Measurements from ENCODE around the gene RPH3AL. TPM values are rescaled to one million over a fixed set of nuclear protein-coding genes. Genes with fewer than 3 reads are reported as not detected.

RPH3AL gene
- total and polyA plus RNA-seq, 9 donors, result 5.8 to 43.8 (median 21.0) TPM

- 90 to 92% (median 90%) methylated on average over 12 of the region's 12 CpGs for WGBS, 3 donors
- no peak for DNase-seq
- no peak overlapping the region for H3K27ac ChIP-seq
- H3K36me3 ChIP-seq, result no peaks in the 10 kb centered on the region
- H3K27me3 ChIP-seq, result no peaks in the 10 kb centered on the region
- peaks cover 9% of the 10 kb centered on the region for H3K4me1 ChIP-seq (ENCODE audit: insufficient read depth)
- H3K9me3 ChIP-seq, result no peaks in the 10 kb centered on the region
- no peak overlapping the region for H3K4me3 ChIP-seq
- intact Hi-C loops (cut with DNase I), result no loop called here
- no peak for TF ChIP-seq CTCF (IDR thresholded peaks at IDR 0.05)
- no peak for TF ChIP-seq EP300 (IDR thresholded peaks at IDR 0.05)
- TF ChIP-seq POLR2A (IDR thresholded peaks at IDR 0.05), result no peak
Observed at GRCh38 chr17:390025-390424, 37.4 kb upstream of the RPH3AL start.

GRCh38 chr17:388087-388486, 35.5 kb upstream of the RPH3AL start:
- TF ChIP-seq POLR2A (IDR thresholded peaks at IDR 0.05) (no peak), EP300 (IDR thresholded peaks at IDR 0.05) (no peak), CTCF (IDR thresholded peaks at IDR 0.05) (no peak)
- DNase-seq, result no peak
- WGBS, 3 donors, result 93 to 94% (median 93%) methylated on average over 10 of the region's 10 CpGs
- Histone ChIP-seq H3K27me3 (no peaks in the 10 kb centered on the region), H3K27ac (no peak overlapping the region), H3K4me1 (ENCODE audit: insufficient read depth) (peaks cover 8% of the 10 kb centered on the region), H3K36me3 (no peaks in the 10 kb centered on the region), H3K9me3 (no peaks in the 10 kb centered on the region), H3K4me3 (no peak overlapping the region)
- intact Hi-C loops (cut with DNase I), result loop anchor here (5.0 to 10.0 kb wide), 5 partner anchors 53 to 241 kb away; partner anchors contain the start of gene DOC2B (in 1 of the 4)

- DNase-seq, result peak; percentile 78 to 90 (median 87)
- no peaks in the 10 kb centered on the region for H3K9me3 ChIP-seq
- H3K36me3 ChIP-seq, result no peaks in the 10 kb centered on the region
- 12 to 22% (median 20%) methylated on average over 33 to 57 of the region's 57 CpGs for WGBS, 3 donors
- H3K27me3 ChIP-seq, result no peaks in the 10 kb centered on the region
- H3K27ac ChIP-seq, result peak overlapping the region; percentile 50 to 85
- peak overlapping the region; percentile 33 for H3K4me3 ChIP-seq
- H3K4me1 ChIP-seq (ENCODE audit: insufficient read depth), result peaks cover 8% of the 10 kb centered on the region
- intact Hi-C loops (cut with DNase I), result loop anchor here (5.0 to 10.0 kb wide), 5 partner anchors 52 to 239 kb away; partner anchors contain the start of gene DOC2B (in 1 of the 4)
- TF ChIP-seq CTCF (IDR thresholded peaks at IDR 0.05) (peak; percentile 60 to 93 (median 87)), EP300 (IDR thresholded peaks at IDR 0.05) (no peak)
Observed at GRCh38 chr17:386141-386876, 33.7 kb upstream of the RPH3AL start.

GRCh38 chr17:385836-386140, 33.2 kb upstream of the RPH3AL start:
- Histone ChIP-seq H3K4me1 (ENCODE audit: insufficient read depth) (peaks cover 8% of the 10 kb centered on the region), H3K36me3 (no peaks in the 10 kb centered on the region), H3K27me3 (no peaks in the 10 kb centered on the region), H3K27ac (peak overlapping the region; percentile 50 to 85), H3K9me3 (no peaks in the 10 kb centered on the region), H3K4me3 (peak overlapping the region; percentile 33)
- DNase-seq, result no peak
- intact Hi-C loops (cut with DNase I), result loop anchor here (5.0 to 10.0 kb wide), 5 partner anchors 51 to 238 kb away; partner anchors contain the start of gene DOC2B (in 1 of the 4)
- WGBS, 3 donors, result 0% methylated on average over 35 of the region's 42 CpGs; no CpG with 5 or more reads in 2 of the 3 donors
- TF ChIP-seq POLR2A (IDR thresholded peaks at IDR 0.05) (no peak), EP300 (IDR thresholded peaks at IDR 0.05) (no peak), CTCF (IDR thresholded peaks at IDR 0.05) (no peak)

Data from ovary (tissue), 9 donors.